A673 (cell line): ENCODE data around the gene ACTL7B.

Source experiments
- EZH2 ChIP-seq: fragments of 200-600 bp; sonication (generic); IDR thresholded peaks from 2 replicates; pipeline ENCODE4 v1.6.1; 2017; ENCODE audit warnings: borderline replicate concordance, low read depth, mild to moderate bottlenecking, mixed read lengths, antibody characterized with exemption, low read length; ENCODE audit not compliant: poor library complexity, severe bottlenecking
- TF ChIP-seq, protein P1 (sequence below): fragments of 300-800, 200-600 bp; sonication (generic); conservative IDR thresholded peaks from 2 replicates; pipeline ENCODE4 v1.5.1; 2017; ENCODE audit warnings: low read depth, mild to moderate bottlenecking, antibody characterized with exemption, low read length, moderate library complexity, mixed read lengths

GRCh38 chr9:108884701-108885100, 28.9 kb upstream of the ACTL7B start:
- TF ChIP-seq, protein P1, sequence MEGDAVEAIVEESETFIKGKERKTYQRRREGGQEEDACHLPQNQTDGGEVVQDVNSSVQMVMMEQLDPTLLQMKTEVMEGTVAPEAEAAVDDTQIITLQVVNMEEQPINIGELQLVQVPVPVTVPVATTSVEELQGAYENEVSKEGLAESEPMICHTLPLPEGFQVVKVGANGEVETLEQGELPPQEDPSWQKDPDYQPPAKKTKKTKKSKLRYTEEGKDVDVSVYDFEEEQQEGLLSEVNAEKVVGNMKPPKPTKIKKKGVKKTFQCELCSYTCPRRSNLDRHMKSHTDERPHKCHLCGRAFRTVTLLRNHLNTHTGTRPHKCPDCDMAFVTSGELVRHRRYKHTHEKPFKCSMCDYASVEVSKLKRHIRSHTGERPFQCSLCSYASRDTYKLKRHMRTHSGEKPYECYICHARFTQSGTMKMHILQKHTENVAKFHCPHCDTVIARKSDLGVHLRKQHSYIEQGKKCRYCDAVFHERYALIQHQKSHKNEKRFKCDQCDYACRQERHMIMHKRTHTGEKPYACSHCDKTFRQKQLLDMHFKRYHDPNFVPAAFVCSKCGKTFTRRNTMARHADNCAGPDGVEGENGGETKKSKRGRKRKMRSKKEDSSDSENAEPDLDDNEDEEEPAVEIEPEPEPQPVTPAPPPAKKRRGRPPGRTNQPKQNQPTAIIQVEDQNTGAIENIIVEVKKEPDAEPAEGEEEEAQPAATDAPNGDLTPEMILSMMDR: no peak
- no peak for TF ChIP-seq EZH2
